Stomach smooth muscle (tissue), 2 donors: ENCODE results near the gene TMEFF2.

Source experiments
- H3K27ac ChIP-seq: one replicate; pipeline ENCODE4 v1.7.0; 2013; ENCODE audit warnings: mild to moderate bottlenecking, low read length, inconsistent platforms
- H3K27me3 ChIP-seq, 2 donors: one replicate each; pipeline ENCODE4 v1.7.0; 2013; ENCODE audit warnings: low read length in 2 of 2; ENCODE audit not compliant: insufficient read depth in 2 of 2, control insufficient read depth in 1 of 2
- H3K36me3 ChIP-seq, 2 donors: one replicate each; pipeline ENCODE4 v1.7.0; 2013; ENCODE audit warnings: low read length in 2 of 2; ENCODE audit not compliant: control insufficient read depth in 2 of 2, insufficient read depth in 2 of 2
- H3K4me1 ChIP-seq: one replicate; pipeline ENCODE4 v1.7.0; 2013; ENCODE audit warnings: low read length; ENCODE audit not compliant: control insufficient read depth, insufficient read depth
- H3K4me3 ChIP-seq, 2 donors: one replicate each; pipeline ENCODE4 v1.7.0; 2013; ENCODE audit warnings: low read length in 2 of 2
- H3K9ac ChIP-seq, 2 donors: one replicate each; pipeline ENCODE4 v1.7.0; 2013; ENCODE audit warnings: low read length in 2 of 2, mild to moderate bottlenecking in 1 of 2
- H3K9me3 ChIP-seq, 2 donors: one replicate each; pipeline ENCODE4 v1.7.0; 2013; ENCODE audit warnings: low read length in 2 of 2; ENCODE audit not compliant: control insufficient read depth in 2 of 2
- donor health status: healthy.
- donor health status: Pancreatic carcinoma.

TMEFF2 gene

GRCh38 chr2:191935247-191935646, 259.5 kb downstream of the TMEFF2 start:
- Histone ChIP-seq H3K27me3 (no peaks in the 10 kb centered on the region), H3K9me3 (no peaks in the 10 kb centered on the region), H3K36me3 (no peaks in the 10 kb centered on the region), H3K27ac (no peak overlapping the region), H3K4me3 (no peak overlapping the region), H3K9ac (no peak overlapping the region), H3K4me1 (no peaks in the 10 kb centered on the region)

DNA sequence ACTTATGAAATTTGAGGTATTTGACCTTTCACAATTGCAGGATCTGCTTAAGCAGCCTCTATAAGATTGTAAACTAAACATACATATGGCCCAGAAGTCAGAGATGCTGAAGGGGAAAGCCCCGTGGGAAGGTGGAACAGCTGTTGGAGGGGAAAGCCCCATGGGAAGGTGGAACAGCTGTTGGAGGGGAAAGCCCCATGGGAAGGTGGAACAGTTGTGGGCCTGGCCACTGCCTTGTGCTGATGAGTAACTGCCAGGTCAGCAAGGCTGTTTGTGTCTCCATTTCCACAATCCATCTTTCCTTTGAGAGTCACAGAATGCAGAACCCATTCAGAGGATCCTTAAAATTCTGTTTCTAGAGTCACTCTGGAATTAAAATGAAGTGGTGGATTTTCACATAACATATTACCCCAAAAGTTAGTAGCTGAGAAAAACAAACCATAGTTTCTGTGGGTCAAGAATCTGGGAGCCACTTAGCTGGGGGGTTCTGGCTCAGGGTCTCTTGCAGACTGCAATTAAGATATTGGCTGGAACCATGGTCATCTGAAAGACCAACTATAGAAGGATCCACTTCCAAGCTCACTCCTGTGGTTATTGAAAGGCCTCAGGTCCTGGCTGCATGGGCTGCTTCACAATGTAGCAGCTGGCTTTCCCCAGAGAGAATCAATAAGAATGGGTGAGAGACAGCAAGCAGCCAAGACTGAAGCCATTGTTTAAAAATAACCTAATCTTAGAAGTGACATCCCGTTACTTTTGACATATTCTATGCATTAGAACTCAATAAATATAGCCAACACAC, 261.2 kb downstream of the TMEFF2 start:
- Histone ChIP-seq H3K9me3 (no peaks in the 10 kb centered on the region), H3K27me3 (no peaks in the 10 kb centered on the region), H3K27ac (no peak overlapping the region), H3K9ac (no peak overlapping the region), H3K4me1 (no peaks in the 10 kb centered on the region), H3K4me3 (no peak overlapping the region), H3K36me3 (no peaks in the 10 kb centered on the region)

GRCh38 chr2:191932286-191932685, 262.4 kb downstream of the TMEFF2 start:
- Histone ChIP-seq H3K27me3 (no peaks in the 10 kb centered on the region), H3K9me3 (no peaks in the 10 kb centered on the region), H3K36me3 (no peaks in the 10 kb centered on the region), H3K4me1 (no peaks in the 10 kb centered on the region), H3K4me3 (no peak overlapping the region), H3K9ac (no peak overlapping the region), H3K27ac (no peak overlapping the region)

- H3K27me3 ChIP-seq: no peaks in the 10 kb centered on the region
- H3K9me3 ChIP-seq: no peaks in the 10 kb centered on the region
- no peak overlapping the region for H3K27ac ChIP-seq
- no peaks in the 10 kb centered on the region for H3K36me3 ChIP-seq
- H3K9ac ChIP-seq: no peak overlapping the region
- H3K4me1 ChIP-seq: no peaks in the 10 kb centered on the region
- H3K4me3 ChIP-seq: no peak overlapping the region
Observed at GRCh38 chr2:191931329-191931728, 263.4 kb downstream of the TMEFF2 start.

- H3K36me3 ChIP-seq: no peaks in the 10 kb centered on the region
- no peaks in the 10 kb centered on the region for H3K9me3 ChIP-seq
- no peaks in the 10 kb centered on the region for H3K27me3 ChIP-seq
- H3K27ac ChIP-seq: no peak overlapping the region
- no peak overlapping the region for H3K4me3 ChIP-seq
- no peaks in the 10 kb centered on the region for H3K4me1 ChIP-seq
- no peak overlapping the region for H3K9ac ChIP-seq
Observed at GRCh38 chr2:191930205-191930604, 264.5 kb downstream of the TMEFF2 start.

DNA sequence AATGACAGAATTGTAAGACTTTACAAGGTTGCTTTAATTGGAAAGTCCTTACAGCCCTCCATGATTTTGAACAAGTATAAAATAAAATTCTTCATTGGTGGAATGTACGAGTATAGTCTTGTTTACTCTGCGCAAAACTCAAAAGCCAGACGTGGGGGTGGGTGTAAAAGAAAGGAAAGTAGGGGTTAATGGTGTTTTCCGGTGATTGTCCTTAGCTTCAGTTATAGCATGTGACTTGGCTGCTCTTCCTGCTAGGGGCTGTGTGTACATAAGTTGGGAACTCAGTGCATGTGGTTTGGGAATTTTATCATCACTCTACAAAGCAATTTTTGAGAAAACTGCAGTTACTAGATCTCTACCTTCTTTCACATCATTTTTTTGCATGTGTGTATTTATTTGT, 265.4 kb downstream of the TMEFF2 start:
- no peak overlapping the region for H3K9ac ChIP-seq
- H3K27me3 ChIP-seq: no peaks in the 10 kb centered on the region
- no peaks in the 10 kb centered on the region for H3K36me3 ChIP-seq
- no peaks in the 10 kb centered on the region for H3K9me3 ChIP-seq
- no peak overlapping the region for H3K27ac ChIP-seq
- H3K4me3 ChIP-seq: no peak overlapping the region
- H3K4me1 ChIP-seq: no peaks in the 10 kb centered on the region

GRCh38 chr2:191927991-191928390, 266.7 kb downstream of the TMEFF2 start:
- Histone ChIP-seq H3K9ac (no peak overlapping the region), H3K4me1 (no peaks in the 10 kb centered on the region), H3K4me3 (no peak overlapping the region), H3K36me3 (no peaks in the 10 kb centered on the region), H3K9me3 (no peaks in the 10 kb centered on the region), H3K27me3 (no peaks in the 10 kb centered on the region), H3K27ac (no peak overlapping the region)

DNA sequence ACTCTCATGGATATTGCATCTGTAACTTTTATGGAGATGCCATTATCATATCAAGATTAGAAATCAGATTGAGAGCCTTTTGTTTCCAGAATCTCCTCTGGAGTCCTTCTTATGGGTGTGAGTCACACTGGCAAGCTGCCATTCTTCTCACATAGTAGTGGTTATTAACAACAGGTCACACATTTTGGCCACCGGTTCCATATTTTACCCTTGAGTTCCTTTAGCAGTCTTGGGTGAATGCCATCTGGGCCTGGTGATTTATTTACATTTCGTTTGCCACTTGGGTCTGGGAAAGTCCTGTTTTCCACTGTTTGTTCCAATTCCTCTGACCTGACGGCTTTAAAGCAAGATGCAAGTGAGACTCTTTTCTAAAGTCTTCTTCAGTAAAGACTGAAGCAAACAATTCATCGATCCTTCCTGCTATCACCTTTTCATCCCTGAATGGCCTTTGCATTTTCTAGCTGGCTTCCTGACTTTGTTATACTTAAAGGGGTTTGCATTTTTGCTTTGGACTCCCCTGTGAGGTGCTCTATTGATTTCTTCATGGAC, 267.3 kb downstream of the TMEFF2 start:
- H3K9ac ChIP-seq: no peak overlapping the region
- H3K27me3 ChIP-seq: no peaks in the 10 kb centered on the region
- no peaks in the 10 kb centered on the region for H3K4me1 ChIP-seq
- H3K4me3 ChIP-seq: no peak overlapping the region
- no peak overlapping the region for H3K27ac ChIP-seq
- no peaks in the 10 kb centered on the region for H3K36me3 ChIP-seq
- no peaks in the 10 kb centered on the region for H3K9me3 ChIP-seq

DNA sequence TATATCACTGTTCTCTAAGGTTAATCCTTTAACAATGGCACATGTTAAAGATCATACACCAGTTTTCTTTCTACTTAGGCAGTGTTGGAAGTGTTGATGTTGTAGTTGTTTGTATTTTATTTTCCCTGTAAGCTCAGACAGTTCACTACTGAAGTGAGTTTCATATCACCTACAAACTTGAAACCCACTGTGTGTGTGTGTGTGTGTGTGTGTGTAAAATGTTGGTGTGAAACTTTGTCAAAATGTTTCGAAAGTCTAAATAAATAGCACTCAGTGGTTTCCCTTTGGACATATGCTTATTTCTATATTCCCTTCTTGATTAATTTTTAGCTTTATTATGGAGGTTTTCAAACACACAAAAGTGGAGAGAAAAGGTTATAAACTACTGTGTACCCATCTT, 268.1 kb downstream of the TMEFF2 start:
- Histone ChIP-seq H3K27me3 (no peaks in the 10 kb centered on the region), H3K9ac (no peak overlapping the region), H3K4me1 (no peaks in the 10 kb centered on the region), H3K4me3 (no peak overlapping the region), H3K9me3 (no peaks in the 10 kb centered on the region), H3K27ac (no peak overlapping the region), H3K36me3 (no peaks in the 10 kb centered on the region)

GRCh38 chr2:191923652-191923997, 271.1 kb downstream of the TMEFF2 start:
- H3K4me3 ChIP-seq: no peak overlapping the region

More at GRCh38 chr2:191923652-191923997, 271.1 kb downstream of the TMEFF2 start:
- H3K27me3 ChIP-seq: no peaks in the 10 kb centered on the region
- no peaks in the 10 kb centered on the region for H3K9me3 ChIP-seq
- H3K9ac ChIP-seq: no peak overlapping the region
- no peak overlapping the region for H3K27ac ChIP-seq
- no peaks in the 10 kb centered on the region for H3K36me3 ChIP-seq
- no peaks in the 10 kb centered on the region for H3K4me1 ChIP-seq
